Endodermal cell (in vitro differentiated cells): ENCODE data around the gene ZNF574. TPM values are rescaled to one million over a fixed set of nuclear protein-coding genes. Genes with fewer than 3 reads are reported as not detected.

ENCODE experiments used
- DNase-seq: peaks from one replicate; pipeline ENCODE4 v3.0.0-alpha.2; 2017
- H3K27ac ChIP-seq: 2 replicates; pipeline ENCODE4 v1.5.1; 2013; ENCODE audit warnings: mild to moderate bottlenecking, low read depth, low read length, moderate library complexity
- H3K27me3 ChIP-seq: 2 replicates; pipeline ENCODE4 v1.6.1; 2013; ENCODE audit warnings: mild to moderate bottlenecking, low read length, moderate library complexity; ENCODE audit not compliant: insufficient read depth, control insufficient read depth, poor library complexity, severe bottlenecking
- H3K36me3 ChIP-seq: 2 replicates; pipeline ENCODE4 v1.7.0; 2013; ENCODE audit warnings: mild to moderate bottlenecking, low read length, moderate library complexity; ENCODE audit not compliant: control insufficient read depth, insufficient read depth
- H3K4me1 ChIP-seq: one replicate; pipeline ENCODE4 v1.7.0; 2013; ENCODE audit warnings: low read length; ENCODE audit not compliant: control insufficient read depth, insufficient read depth
- H3K4me3 ChIP-seq: 2 replicates; pipeline ENCODE4 v1.5.1; 2013; ENCODE audit warnings: mild to moderate bottlenecking, low read length, moderate library complexity
- H3K9ac ChIP-seq: 2 replicates; pipeline ENCODE4 v1.6.1; 2013; ENCODE audit warnings: mild to moderate bottlenecking, low read length, moderate library complexity; ENCODE audit not compliant: poor library complexity, severe bottlenecking; ENCODE audit errors: extremely low read depth
- H3K9me3 ChIP-seq: 2 replicates; pipeline ENCODE4 v1.6.1; 2013; ENCODE audit warnings: mild to moderate bottlenecking, low read length, moderate library complexity; ENCODE audit not compliant: control insufficient read depth
- H3K27ac Mint-ChIP-seq: 2 replicates; pipeline ENCODE4 v1.8.0; 2020; ENCODE audit warnings: mixed read lengths
- H3K27me3 Mint-ChIP-seq: 2 replicates; pipeline ENCODE4 v1.8.0; 2021; ENCODE audit warnings: mild to moderate bottlenecking, mixed read lengths; ENCODE audit not compliant: insufficient read depth
- H3K36me3 Mint-ChIP-seq: 2 replicates; pipeline ENCODE4 v1.8.0; 2020; ENCODE audit warnings: low read depth, mixed read lengths
- H3K4me1 Mint-ChIP-seq: 2 replicates; pipeline ENCODE4 v1.8.0; 2020; ENCODE audit warnings: mixed read lengths
- H3K4me3 Mint-ChIP-seq: 2 replicates; pipeline ENCODE4 v1.8.0; 2020; ENCODE audit warnings: mild to moderate bottlenecking, moderate library complexity, mixed read lengths
- H3K9me3 Mint-ChIP-seq: 2 replicates; pipeline ENCODE4 v1.8.0; 2020; ENCODE audit warnings: mild to moderate bottlenecking, mixed read lengths
- CTCF ChIP-seq: fragments of 200-600 bp; sonication (generic); conservative IDR thresholded peaks from 2 replicates; pipeline ENCODE4 v1.5.0; 2021; ENCODE audit warnings: antibody characterized with exemption, mild to moderate bottlenecking
- WGBS, 2 experiments: methylation state at CpG; one replicate each; pipeline versions ENCODE4 v1.1.5 to v1.1.7; 2013; ENCODE audit warnings: missing lambda C conversion rate in 2 of 2, mixed read lengths in 1 of 2; ENCODE audit not compliant: insufficient coverage in 1 of 2, insufficient read length in 1 of 2; 5-methylcytosine and 5-hydroxymethylcytosine counted together
- total RNA-seq, 2 donors: library from RNA; stranded (reverse); fragmentation: NEBNext Ultra II Directional in 1 of 2; extraction: Animal tissue kit (Norgen Biotek cat#: 25700) in 1 of 2; gene quantifications; 2 replicates in 1 of 2; 3 replicates in 1 of 2; pipeline ENCODE4 v1.2.1, GENCODE V29; 2021

The ZNF574 gene
- total RNA-seq, 2 donors from 2014 or later, result 20.9 to 22.1 TPM

GRCh38 chr19:42064432-42064831, 11.5 kb upstream of the ZNF574 start:
- Histone ChIP-seq H3K4me3 (no peak overlapping the region), H3K36me3 (no peaks in the 10 kb centered on the region), H3K9me3 (no peaks in the 10 kb centered on the region), H3K27me3 (no peaks in the 10 kb centered on the region), H3K27ac (no peak overlapping the region), H3K4me1 (no peaks in the 10 kb centered on the region), H3K9ac (no peak overlapping the region)
- H3K27ac Mint-ChIP-seq, result no peak overlapping the region
- WGBS, 2 experiments, result 94 to 95% methylated on average over 4 to 6 of the region's 6 CpGs
- H3K4me3 Mint-ChIP-seq, result no peak overlapping the region
- DNase-seq, result no peak
- H3K27me3 Mint-ChIP-seq, result no peaks in the 10 kb centered on the region
- H3K36me3 Mint-ChIP-seq, result peaks cover 24% of the 10 kb centered on the region
- H3K9me3 Mint-ChIP-seq, result no peaks in the 10 kb centered on the region
- H3K4me1 Mint-ChIP-seq, result no peaks in the 10 kb centered on the region
- no peak for TF ChIP-seq CTCF

GRCh38 chr19:42065051-42065450, 10.9 kb upstream of the ZNF574 start:
- no peak overlapping the region for H3K27ac ChIP-seq
- H3K9ac ChIP-seq, result no peak overlapping the region
- Mint-ChIP-seq H3K27me3 (no peaks in the 10 kb centered on the region), H3K4me1 (no peaks in the 10 kb centered on the region), H3K9me3 (no peaks in the 10 kb centered on the region), H3K36me3 (peaks cover 20% of the 10 kb centered on the region), H3K27ac (no peak overlapping the region), H3K4me3 (no peak overlapping the region)
- TF ChIP-seq CTCF, result no peak
- DNase-seq, result no peak
- 90 to 93% methylated on average over 4 to 13 of the region's 13 CpGs for WGBS, 2 experiments
- no peaks in the 10 kb centered on the region for H3K36me3 ChIP-seq
- no peaks in the 10 kb centered on the region for H3K9me3 ChIP-seq
- no peak overlapping the region for H3K4me3 ChIP-seq
- no peaks in the 10 kb centered on the region for H3K27me3 ChIP-seq
- no peaks in the 10 kb centered on the region for H3K4me1 ChIP-seq

DNA sequence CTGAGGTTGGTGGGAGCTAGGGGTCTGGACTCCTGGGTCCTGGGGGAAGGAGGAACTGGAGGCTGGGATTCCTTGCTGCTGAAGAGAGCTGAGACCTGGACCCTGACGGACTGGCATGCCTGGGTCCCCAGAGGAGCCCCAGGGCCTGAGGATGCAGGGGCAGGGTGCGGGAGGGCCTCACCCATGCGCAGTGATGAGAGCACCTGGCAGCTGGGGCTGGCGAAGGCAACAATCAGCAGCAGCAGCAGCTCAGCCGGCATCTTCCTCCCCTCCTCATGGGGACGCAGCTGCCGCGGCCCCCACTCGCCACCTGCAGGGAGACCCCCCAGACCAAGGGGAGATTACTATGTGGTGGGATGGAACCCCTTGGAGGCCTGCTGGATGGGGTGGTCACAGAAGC, 10.5 kb upstream of the ZNF574 start:
- Histone ChIP-seq H3K9ac (no peak overlapping the region), H3K27ac (no peak overlapping the region), H3K4me3 (no peak overlapping the region), H3K9me3 (no peaks in the 10 kb centered on the region), H3K36me3 (no peaks in the 10 kb centered on the region), H3K27me3 (no peaks in the 10 kb centered on the region), H3K4me1 (no peaks in the 10 kb centered on the region)
- no peak for DNase-seq
- Mint-ChIP-seq H3K27me3 (no peaks in the 10 kb centered on the region), H3K36me3 (peaks cover 20% of the 10 kb centered on the region), H3K4me1 (peaks cover 3% of the 10 kb centered on the region), H3K4me3 (no peak overlapping the region), H3K27ac (no peak overlapping the region), H3K9me3 (no peaks in the 10 kb centered on the region)
- 95 to 100% methylated on average over 2 to 9 of the region's 9 CpGs for WGBS, 2 experiments
- TF ChIP-seq CTCF, result no peak
